Progenitor cell of endocrine pancreas (in vitro differentiated cells): Measurements from ENCODE around the gene OR2J1. TPM values are rescaled to one million over a fixed set of nuclear protein-coding genes. Genes with fewer than 3 reads are reported as not detected.
"Not testable (repeated sequence)": the region's sequence is repeated elsewhere in the genome, so short reads cannot be mapped to it uniquely, and the experiment has no call there.

Source experiments
- DNase-seq: peaks from one replicate; pipeline ENCODE4 v3.0.0; 2021; ENCODE audit warnings: low spot score; ENCODE audit not compliant: unreplicated experiment
- H3K27ac Mint-ChIP-seq: 2 replicates; pipeline ENCODE4 v1.8.0; 2021; ENCODE audit warnings: mild to moderate bottlenecking, moderate library complexity, mixed read lengths
- H3K27me3 Mint-ChIP-seq: 2 replicates; pipeline ENCODE4 v1.8.0; 2021; ENCODE audit warnings: mixed read lengths
- H3K36me3 Mint-ChIP-seq: 2 replicates; pipeline ENCODE4 v1.8.0; 2022; ENCODE audit warnings: mixed read lengths; ENCODE audit not compliant: insufficient read depth
- H3K4me1 Mint-ChIP-seq: 2 replicates; pipeline ENCODE4 v1.8.0; 2021; ENCODE audit warnings: low read depth, mixed read lengths
- H3K4me3 Mint-ChIP-seq: 2 replicates; pipeline ENCODE4 v1.8.0; 2021; ENCODE audit warnings: low read depth, mild to moderate bottlenecking, moderate library complexity, mixed read lengths
- H3K9me3 Mint-ChIP-seq: 2 replicates; pipeline ENCODE4 v1.8.0; 2021; ENCODE audit warnings: low read depth, mixed read lengths
- total RNA-seq: library from RNA; stranded (reverse); gene quantifications from 2 replicates; pipeline ENCODE4 v1.2.1, GENCODE V29; 2021
- TF ChIP-seq, protein P1 (sequence below): fragments of 200-600 bp; sonication (generic); IDR thresholded peaks from one replicate; pipeline ENCODE4 v1.5.0; 2021; ENCODE audit warnings: antibody characterized with exemption, mild to moderate bottlenecking; ENCODE audit not compliant: unreplicated experiment

The OR2J1 gene
- total RNA-seq, 1 donor from 2014 or later = not detected

DNA sequence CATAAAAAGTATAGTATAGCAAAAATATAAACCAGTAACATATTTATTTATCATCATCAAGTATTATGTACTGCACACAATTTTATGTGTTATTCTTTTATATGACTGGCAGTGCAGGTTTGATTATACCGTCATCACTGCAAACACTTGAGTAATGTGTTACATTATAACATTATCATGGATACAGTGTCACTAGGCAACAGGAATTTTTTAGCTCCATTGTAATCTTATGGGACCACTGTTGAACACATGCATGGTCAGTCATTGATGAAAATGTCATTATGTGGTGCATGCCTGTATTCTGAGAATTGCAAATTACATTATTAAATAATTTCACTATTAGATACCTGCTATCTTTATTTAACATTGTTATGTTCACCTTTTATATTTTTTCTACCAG, 42.3 kb downstream of the OR2J1 start:
- Mint-ChIP-seq H3K4me1 (no peaks in the 10 kb centered on the region), H3K27ac (no peak overlapping the region), H3K36me3 (no peaks in the 10 kb centered on the region), H3K9me3 (peaks cover 3% of the 10 kb centered on the region), H3K27me3 (no peaks in the 10 kb centered on the region), H3K4me3 (no peak overlapping the region)
- DNase-seq = no peak
- TF ChIP-seq, protein P1, sequence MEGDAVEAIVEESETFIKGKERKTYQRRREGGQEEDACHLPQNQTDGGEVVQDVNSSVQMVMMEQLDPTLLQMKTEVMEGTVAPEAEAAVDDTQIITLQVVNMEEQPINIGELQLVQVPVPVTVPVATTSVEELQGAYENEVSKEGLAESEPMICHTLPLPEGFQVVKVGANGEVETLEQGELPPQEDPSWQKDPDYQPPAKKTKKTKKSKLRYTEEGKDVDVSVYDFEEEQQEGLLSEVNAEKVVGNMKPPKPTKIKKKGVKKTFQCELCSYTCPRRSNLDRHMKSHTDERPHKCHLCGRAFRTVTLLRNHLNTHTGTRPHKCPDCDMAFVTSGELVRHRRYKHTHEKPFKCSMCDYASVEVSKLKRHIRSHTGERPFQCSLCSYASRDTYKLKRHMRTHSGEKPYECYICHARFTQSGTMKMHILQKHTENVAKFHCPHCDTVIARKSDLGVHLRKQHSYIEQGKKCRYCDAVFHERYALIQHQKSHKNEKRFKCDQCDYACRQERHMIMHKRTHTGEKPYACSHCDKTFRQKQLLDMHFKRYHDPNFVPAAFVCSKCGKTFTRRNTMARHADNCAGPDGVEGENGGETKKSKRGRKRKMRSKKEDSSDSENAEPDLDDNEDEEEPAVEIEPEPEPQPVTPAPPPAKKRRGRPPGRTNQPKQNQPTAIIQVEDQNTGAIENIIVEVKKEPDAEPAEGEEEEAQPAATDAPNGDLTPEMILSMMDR = no peak

DNA sequence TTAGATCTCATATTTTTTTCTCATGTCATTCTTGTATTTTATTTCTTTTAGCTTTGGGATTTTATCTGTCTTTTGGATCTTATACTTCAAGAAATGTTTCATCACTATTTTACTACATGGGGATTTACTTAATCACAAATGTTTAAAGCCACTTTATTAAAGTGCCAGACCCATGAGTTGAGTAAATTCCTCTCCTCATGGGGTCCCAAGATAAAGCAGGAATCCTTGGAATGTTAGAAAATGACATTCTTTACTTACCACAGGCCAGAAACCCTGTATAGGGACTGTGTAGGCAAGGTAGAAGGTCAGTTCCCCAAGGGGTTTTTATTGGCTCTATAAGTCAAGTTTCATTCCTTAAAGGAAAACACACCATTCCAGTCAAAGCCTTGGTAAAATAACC, 43.0 kb downstream of the OR2J1 start:
- Mint-ChIP-seq H3K4me1 (no peaks in the 10 kb centered on the region), H3K9me3 (peaks cover 3% of the 10 kb centered on the region), H3K27ac (no peak overlapping the region), H3K4me3 (no peak overlapping the region), H3K36me3 (no peaks in the 10 kb centered on the region), H3K27me3 (no peaks in the 10 kb centered on the region)
- no peak for DNase-seq
- TF ChIP-seq, protein P1 = no peak

DNA sequence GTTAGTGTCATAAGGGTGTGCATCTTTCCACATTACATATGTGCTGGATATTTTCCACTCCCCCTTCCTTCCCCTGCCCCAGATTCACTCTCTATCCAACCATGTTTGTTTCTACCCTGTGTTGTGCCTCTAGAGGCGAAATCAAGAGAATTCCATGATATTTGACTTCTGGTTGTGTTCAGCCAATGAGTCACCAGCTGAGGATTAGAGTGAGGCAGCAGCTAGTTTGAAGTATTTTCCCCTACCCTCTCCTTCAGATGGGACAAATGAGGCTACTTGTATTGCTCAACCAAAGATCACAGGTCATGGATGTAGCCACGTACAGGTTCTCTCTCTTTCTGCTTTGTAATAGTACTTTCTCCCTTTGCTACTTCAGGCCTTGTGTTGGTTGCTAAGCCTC, 46.9 kb downstream of the OR2J1 start:
- Mint-ChIP-seq H3K36me3 (no peaks in the 10 kb centered on the region), H3K4me1 (no peaks in the 10 kb centered on the region), H3K9me3 (peaks cover 9% of the 10 kb centered on the region), H3K4me3 (no peak overlapping the region), H3K27ac (no peak overlapping the region), H3K27me3 (no peaks in the 10 kb centered on the region)
- TF ChIP-seq, protein P1 = no peak
- no peak for DNase-seq

DNA sequence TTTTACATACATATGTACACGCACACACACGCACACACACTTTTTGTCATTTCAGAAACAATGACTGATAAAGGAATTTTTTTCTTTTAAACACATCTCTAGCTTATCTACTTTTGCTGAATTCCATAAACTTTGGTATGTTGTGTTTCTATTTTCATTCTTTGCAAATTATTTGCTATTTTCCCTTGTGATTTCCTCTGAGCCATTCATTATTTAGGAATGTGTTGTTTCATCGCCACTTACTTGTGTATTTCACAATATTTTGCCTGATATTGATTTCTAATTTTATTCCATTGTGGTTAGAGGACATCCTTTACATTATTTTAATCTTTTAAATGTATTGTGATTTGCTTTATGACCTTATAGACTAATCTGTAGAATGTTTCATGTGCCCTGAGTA, 47.8 kb downstream of the OR2J1 start:
- Mint-ChIP-seq H3K27ac (no peak overlapping the region), H3K4me3 (no peak overlapping the region), H3K36me3 (no peaks in the 10 kb centered on the region), H3K27me3 (no peaks in the 10 kb centered on the region), H3K4me1 (no peaks in the 10 kb centered on the region), H3K9me3 (peaks cover 12% of the 10 kb centered on the region)
- no peak for DNase-seq
- TF ChIP-seq, protein P1 = no peak

DNA sequence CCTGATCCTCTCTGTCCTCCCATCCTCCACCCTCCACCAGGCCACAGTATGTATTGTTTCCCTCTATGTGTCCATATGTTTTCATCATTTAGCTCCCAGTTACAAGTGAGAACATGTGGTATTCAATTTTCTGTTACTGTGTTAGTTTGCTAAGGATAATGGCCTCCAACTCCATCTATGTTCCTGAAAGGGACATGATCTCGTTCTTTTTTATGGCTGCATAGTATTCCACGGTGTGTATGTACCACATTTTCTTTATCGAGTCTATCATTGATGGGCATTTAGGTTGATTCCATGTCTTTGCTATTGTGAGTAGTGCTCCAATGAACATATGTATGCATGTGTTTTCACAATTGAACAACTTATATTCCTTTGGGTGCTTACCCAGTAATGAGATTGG, 50.2 kb downstream of the OR2J1 start:
- H3K36me3 Mint-ChIP-seq, H3K4me1 Mint-ChIP-seq, DNase-seq, H3K4me3 Mint-ChIP-seq, H3K9me3 Mint-ChIP-seq, H3K27me3 Mint-ChIP-seq, H3K27ac Mint-ChIP-seq: not testable (repeated sequence)

Other genes starting within 250 kb of the OR2J1 start
- gene TRIM27, start 175.5 kb upstream of the OR2J1 start, total RNA-seq = 91.8 and 97.3 TPM in 2 replicates
- 0.91 and 1.4 TPM in 2 replicates for gene ZNF311, start 94.2 kb upstream of the OR2J1 start, total RNA-seq
- gene OR2W1, start 54.3 kb upstream of the OR2J1 start, total RNA-seq = not detected in 2 replicates
- gene OR2B3, start 12.2 kb upstream of the OR2J1 start, total RNA-seq = not detected in 2 replicates
- not detected in 2 replicates for gene OR2J3, start 8.6 kb downstream of the OR2J1 start, total RNA-seq
- not detected in 2 replicates for gene OR2J2, start 71.4 kb downstream of the OR2J1 start, total RNA-seq
- not detected in 2 replicates for gene OR14J1, start 202.2 kb downstream of the OR2J1 start, total RNA-seq